Large intestine (tissue), 3 donors: ENCODE results near the gene STX1A. TPM values are rescaled to one million over a fixed set of nuclear protein-coding genes. Genes with fewer than 3 reads are reported as not detected.

Source experiments
- DNase-seq, 2 donors: peaks; one replicate each; pipeline versions ENCODE4 v3.0.0 to v3.0.0-alpha.2; 2013
- H3K27ac ChIP-seq: one replicate; pipeline ENCODE4 v1.5.1; 2013; ENCODE audit warnings: low read length
- H3K27me3 ChIP-seq: 2 replicates; pipeline ENCODE4 v1.6.1; 2013; ENCODE audit warnings: low read length; ENCODE audit not compliant: control insufficient read depth, insufficient read depth
- H3K36me3 ChIP-seq: 2 replicates; pipeline ENCODE4 v1.6.1; 2013; ENCODE audit warnings: low read length; ENCODE audit not compliant: control insufficient read depth, insufficient read depth
- H3K4me1 ChIP-seq: one replicate; pipeline ENCODE4 v1.6.1; 2013; ENCODE audit warnings: low read length; ENCODE audit not compliant: control insufficient read depth, insufficient read depth
- H3K4me3 ChIP-seq: one replicate; pipeline ENCODE4 v1.5.1; 2013; ENCODE audit warnings: low read length
- H3K9me3 ChIP-seq: one replicate; pipeline ENCODE4 v1.6.1; 2013; ENCODE audit warnings: mild to moderate bottlenecking, low read depth, low read length, moderate library complexity; ENCODE audit not compliant: control insufficient read depth
- WGBS: methylation state at CpG from one replicate; pipeline ENCODE4 v1.1.5; 2013; ENCODE audit warnings: low lambda C conversion rate; ENCODE audit not compliant: insufficient coverage; 5-methylcytosine and 5-hydroxymethylcytosine counted together
- polyA plus RNA-seq: library from polyadenylated mRNA; unstranded; fragments of 120-200 nt; gene quantifications from one replicate; pipeline ENCODE4 v1.2.1, GENCODE V29; 2013

The STX1A gene
- polyA plus RNA-seq, 1 donor = 36.1 TPM

GRCh38 chr7:73742753-73743641 is 23.5 kb upstream of the STX1A start:
- Histone ChIP-seq H3K9me3 (no peaks in the 10 kb centered on the region), H3K27ac (peak overlapping the region; percentile 98), H3K4me1 (peaks cover 34% of the 10 kb centered on the region), H3K36me3 (no peaks in the 10 kb centered on the region), H3K4me3 (peak overlapping the region; percentile 16), H3K27me3 (no peaks in the 10 kb centered on the region)
- WGBS = no CpG with 5 or more reads among the region's 35 CpGs
- DNase-seq = peak; percentile 98 to 99

GRCh38 chr7:73742338-73742752 is 22.9 kb upstream of the STX1A start:
- H3K27me3 ChIP-seq = no peaks in the 10 kb centered on the region
- H3K4me1 ChIP-seq = peaks cover 40% of the 10 kb centered on the region
- peak overlapping the region; percentile 98 for H3K27ac ChIP-seq
- no peaks in the 10 kb centered on the region for H3K9me3 ChIP-seq
- peak; percentile 65 to 78 for DNase-seq
- H3K36me3 ChIP-seq = peaks cover 5% of the 10 kb centered on the region
- WGBS = no CpG with 5 or more reads among the region's 7 CpGs
- no peak overlapping the region for H3K4me3 ChIP-seq

- Histone ChIP-seq H3K4me3 (no peak overlapping the region), H3K4me1 (peaks cover 48% of the 10 kb centered on the region), H3K9me3 (no peaks in the 10 kb centered on the region), H3K27ac (peak overlapping the region; percentile 98), H3K27me3 (no peaks in the 10 kb centered on the region), H3K36me3 (peaks cover 13% of the 10 kb centered on the region)
- no CpG with 5 or more reads among the region's 5 CpGs for WGBS
- no peak for DNase-seq
These were observed 22.1 kb upstream of the STX1A start for GRCh38 chr7:73741600-73741999.

GRCh38 chr7:73740771-73741170 is 21.3 kb upstream of the STX1A start:
- DNase-seq = peak in 1 of 2 donors; percentile 46
- Histone ChIP-seq H3K9me3 (no peaks in the 10 kb centered on the region), H3K4me1 (peaks cover 54% of the 10 kb centered on the region), H3K27me3 (no peaks in the 10 kb centered on the region), H3K27ac (peak overlapping the region; percentile 91), H3K36me3 (peaks cover 20% of the 10 kb centered on the region), H3K4me3 (no peak overlapping the region)
- no CpG with 5 or more reads among the region's 5 CpGs for WGBS

- Histone ChIP-seq H3K36me3 (peaks cover 23% of the 10 kb centered on the region), H3K27me3 (no peaks in the 10 kb centered on the region), H3K27ac (peak overlapping the region; percentile 91), H3K9me3 (no peaks in the 10 kb centered on the region), H3K4me1 (peaks cover 59% of the 10 kb centered on the region), H3K4me3 (no peak overlapping the region)
- DNase-seq = no peak
- no CpG with 5 or more reads among the region's 7 CpGs for WGBS
These were observed 20.7 kb upstream of the STX1A start for GRCh38 chr7:73740212-73740611.

GRCh38 chr7:73739387-73739767 is 19.9 kb upstream of the STX1A start:
- Histone ChIP-seq H3K4me3 (peak overlapping the region; percentile 79), H3K27me3 (no peaks in the 10 kb centered on the region), H3K9me3 (no peaks in the 10 kb centered on the region), H3K4me1 (peaks cover 62% of the 10 kb centered on the region), H3K27ac (peak overlapping the region; percentile 91), H3K36me3 (peaks cover 23% of the 10 kb centered on the region)
- WGBS = no CpG with 5 or more reads among the region's 13 CpGs
- DNase-seq = no peak

GRCh38 chr7:73738612-73739386 is 19.3 kb upstream of the STX1A start, which contains the start of gene ABHD11:
Gene ABHD11, minus strand, starts transcription at chr7:73738802. Its CDS starts 32 bp downstream, at chr7:73738770.
- Histone ChIP-seq H3K4me1 (peaks cover 57% of the 10 kb centered on the region), H3K27ac (peak within 1 kb of the TSS; percentile 98), H3K36me3 (peaks cover 23% of the 10 kb centered on the region), H3K4me3 (peak within 1 kb of the TSS; percentile 94), H3K27me3 (no peaks in the 10 kb centered on the region), H3K9me3 (no peaks in the 10 kb centered on the region)
- WGBS = no CpG with 5 or more reads among the region's 84 CpGs
- peak; percentile 97 to 98 for DNase-seq

GRCh38 chr7:73738220-73738611 is 18.7 kb upstream of the STX1A start:
- Histone ChIP-seq H3K27me3 (no peaks in the 10 kb centered on the region), H3K4me1 (peaks cover 51% of the 10 kb centered on the region), H3K27ac (peak overlapping the region; percentile 98), H3K4me3 (peak overlapping the region; percentile 94), H3K9me3 (no peaks in the 10 kb centered on the region), H3K36me3 (peaks cover 23% of the 10 kb centered on the region)
- peak in 1 of 2 donors; percentile 73 for DNase-seq
- no CpG with 5 or more reads among the region's 24 CpGs for WGBS

GRCh38 chr7:73737491-73738219 is 18.2 kb upstream of the STX1A start:
- WGBS = no CpG with 5 or more reads among the region's 17 CpGs
- no peaks in the 10 kb centered on the region for H3K27me3 ChIP-seq
- peaks cover 48% of the 10 kb centered on the region for H3K4me1 ChIP-seq
- peak overlapping the region; percentile 94 for H3K4me3 ChIP-seq
- H3K27ac ChIP-seq = peak overlapping the region; percentile 98
- H3K9me3 ChIP-seq = no peaks in the 10 kb centered on the region
- peaks cover 23% of the 10 kb centered on the region for H3K36me3 ChIP-seq
- DNase-seq = no peak

- WGBS = no CpG with 5 or more reads among the region's 14 CpGs
- Histone ChIP-seq H3K4me3 (no peak overlapping the region), H3K4me1 (peaks cover 40% of the 10 kb centered on the region)
These were observed 17.4 kb upstream of the STX1A start for GRCh38 chr7:73736885-73737284.

More at GRCh38 chr7:73736885-73737284, 17.4 kb upstream of the STX1A start:
- peaks cover 23% of the 10 kb centered on the region for H3K36me3 ChIP-seq
- no peaks in the 10 kb centered on the region for H3K27me3 ChIP-seq
- no peak for DNase-seq
- no peak overlapping the region for H3K27ac ChIP-seq
- H3K9me3 ChIP-seq = no peaks in the 10 kb centered on the region
